Measurements from ENCODE around the gene ESYT1.

The ESYT1 gene, protein sequence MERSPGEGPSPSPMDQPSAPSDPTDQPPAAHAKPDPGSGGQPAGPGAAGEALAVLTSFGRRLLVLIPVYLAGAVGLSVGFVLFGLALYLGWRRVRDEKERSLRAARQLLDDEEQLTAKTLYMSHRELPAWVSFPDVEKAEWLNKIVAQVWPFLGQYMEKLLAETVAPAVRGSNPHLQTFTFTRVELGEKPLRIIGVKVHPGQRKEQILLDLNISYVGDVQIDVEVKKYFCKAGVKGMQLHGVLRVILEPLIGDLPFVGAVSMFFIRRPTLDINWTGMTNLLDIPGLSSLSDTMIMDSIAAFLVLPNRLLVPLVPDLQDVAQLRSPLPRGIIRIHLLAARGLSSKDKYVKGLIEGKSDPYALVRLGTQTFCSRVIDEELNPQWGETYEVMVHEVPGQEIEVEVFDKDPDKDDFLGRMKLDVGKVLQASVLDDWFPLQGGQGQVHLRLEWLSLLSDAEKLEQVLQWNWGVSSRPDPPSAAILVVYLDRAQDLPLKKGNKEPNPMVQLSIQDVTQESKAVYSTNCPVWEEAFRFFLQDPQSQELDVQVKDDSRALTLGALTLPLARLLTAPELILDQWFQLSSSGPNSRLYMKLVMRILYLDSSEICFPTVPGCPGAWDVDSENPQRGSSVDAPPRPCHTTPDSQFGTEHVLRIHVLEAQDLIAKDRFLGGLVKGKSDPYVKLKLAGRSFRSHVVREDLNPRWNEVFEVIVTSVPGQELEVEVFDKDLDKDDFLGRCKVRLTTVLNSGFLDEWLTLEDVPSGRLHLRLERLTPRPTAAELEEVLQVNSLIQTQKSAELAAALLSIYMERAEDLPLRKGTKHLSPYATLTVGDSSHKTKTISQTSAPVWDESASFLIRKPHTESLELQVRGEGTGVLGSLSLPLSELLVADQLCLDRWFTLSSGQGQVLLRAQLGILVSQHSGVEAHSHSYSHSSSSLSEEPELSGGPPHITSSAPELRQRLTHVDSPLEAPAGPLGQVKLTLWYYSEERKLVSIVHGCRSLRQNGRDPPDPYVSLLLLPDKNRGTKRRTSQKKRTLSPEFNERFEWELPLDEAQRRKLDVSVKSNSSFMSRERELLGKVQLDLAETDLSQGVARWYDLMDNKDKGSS

DNA sequence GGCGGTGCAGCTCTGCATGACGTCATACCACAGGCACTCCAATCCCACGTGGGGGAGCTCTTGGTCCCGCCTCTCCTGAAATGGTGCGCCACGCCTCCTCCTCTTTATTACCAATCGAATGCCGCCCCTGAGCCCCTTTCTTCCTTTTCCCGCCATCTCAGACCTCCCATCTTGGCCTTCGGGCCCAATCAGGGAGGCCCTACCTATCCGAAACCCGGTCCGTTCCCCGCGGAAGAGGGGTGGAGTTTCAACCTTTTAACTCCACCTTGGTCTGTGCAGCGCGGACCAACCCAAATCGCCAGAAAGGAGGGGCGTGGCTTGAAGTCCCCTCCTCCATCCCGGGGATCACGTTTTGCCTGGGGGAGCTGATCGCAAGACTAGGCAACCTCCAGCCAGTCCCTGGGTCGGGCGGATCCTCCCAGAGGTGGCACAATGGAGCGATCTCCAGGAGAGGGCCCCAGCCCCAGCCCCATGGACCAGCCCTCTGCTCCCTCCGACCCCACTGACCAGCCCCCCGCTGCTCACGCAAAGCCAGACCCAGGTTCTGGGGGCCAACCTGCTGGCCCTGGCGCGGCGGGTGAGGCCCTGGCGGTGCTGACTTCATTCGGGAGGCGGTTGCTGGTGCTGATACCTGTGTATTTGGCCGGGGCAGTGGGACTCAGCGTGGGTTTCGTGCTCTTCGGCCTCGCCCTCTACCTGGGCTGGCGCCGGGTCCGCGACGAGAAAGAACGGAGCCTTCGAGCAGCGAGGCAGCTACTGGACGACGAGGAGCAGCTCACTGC lies at the start of gene ESYT1:
ESYT1 (plus strand) TSS at position 380 of the 782 bp plus-strand sequence; CDS start at position 433, 53 bp downstream.
- intact Hi-C loops (cut with DNase I) = loop anchor here (2.0 to 5.0 kb wide), 2 partner anchors 61 to 94 kb away; partner anchors contain the start of genes NABP2, RNF41 and SMARCC2

DNA sequence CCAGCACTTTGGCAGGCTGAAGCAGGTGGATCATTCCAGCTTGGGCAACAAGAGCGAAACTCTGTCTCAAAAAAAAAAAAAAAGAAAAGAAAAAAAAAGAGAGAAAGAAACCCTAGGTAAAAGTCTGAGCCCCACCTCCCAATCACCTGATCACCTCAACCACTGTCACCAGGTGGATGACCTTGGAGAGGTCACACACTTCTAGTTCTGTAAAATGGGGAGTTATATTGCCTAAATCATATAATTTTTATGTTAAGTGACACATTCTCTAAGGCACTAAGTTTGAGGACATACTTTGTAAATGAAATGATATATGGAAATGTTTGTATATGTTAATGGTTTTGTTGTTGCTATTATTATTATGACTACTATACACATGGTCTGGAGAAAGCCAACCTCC lies 49.6 kb upstream of the ESYT1 start:
- intact Hi-C loops (cut with DNase I) = no loop called here
- DNase-seq = no peak

More for the DNA sequence above, at the start of gene ESYT1:
- peak; percentile 87 to 99 (median 96) for DNase-seq

DNA sequence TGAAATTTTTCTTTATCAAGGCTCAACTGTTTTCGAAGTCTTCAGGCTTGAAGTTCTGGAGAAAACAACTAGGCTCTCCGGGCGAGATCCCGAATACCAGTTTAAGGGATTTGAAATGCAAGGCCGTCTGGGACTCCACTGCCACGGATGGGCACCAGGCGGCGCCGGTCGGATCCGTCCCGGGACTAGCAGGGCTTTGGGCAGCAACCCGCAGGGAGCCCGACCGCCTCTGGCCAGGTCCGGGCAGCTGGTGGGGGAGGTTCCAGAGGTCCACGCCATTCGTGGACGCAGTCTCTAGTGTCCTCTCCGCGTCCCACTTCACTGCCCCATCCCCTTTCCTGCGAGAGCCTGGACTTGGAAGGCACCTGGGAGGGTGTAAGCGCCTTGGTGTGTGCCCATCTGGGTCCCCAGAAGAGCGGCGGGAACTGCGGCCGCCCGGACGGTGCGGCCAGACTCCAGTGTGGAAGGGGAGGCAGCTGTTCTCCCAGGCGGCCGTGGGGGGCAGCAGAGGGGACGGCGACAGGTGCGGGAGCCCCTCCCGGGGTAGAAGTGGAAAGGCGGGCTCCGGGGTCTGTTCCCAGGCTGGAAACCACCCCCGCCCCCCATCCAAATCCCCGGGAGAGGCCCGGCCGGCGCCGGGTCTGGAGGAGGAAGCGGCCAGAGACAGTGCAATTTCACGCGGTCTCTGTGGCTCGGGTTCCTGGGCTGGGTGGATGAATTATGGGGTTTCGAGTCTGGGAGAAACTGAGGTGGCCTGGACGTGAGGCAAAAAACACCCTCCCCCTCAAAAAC lies 48.9 kb upstream of the ESYT1 start:
- intact Hi-C loops (cut with DNase I) = no loop called here
- DNase-seq = peak; percentile 71 to 97 (median 90)

DNA sequence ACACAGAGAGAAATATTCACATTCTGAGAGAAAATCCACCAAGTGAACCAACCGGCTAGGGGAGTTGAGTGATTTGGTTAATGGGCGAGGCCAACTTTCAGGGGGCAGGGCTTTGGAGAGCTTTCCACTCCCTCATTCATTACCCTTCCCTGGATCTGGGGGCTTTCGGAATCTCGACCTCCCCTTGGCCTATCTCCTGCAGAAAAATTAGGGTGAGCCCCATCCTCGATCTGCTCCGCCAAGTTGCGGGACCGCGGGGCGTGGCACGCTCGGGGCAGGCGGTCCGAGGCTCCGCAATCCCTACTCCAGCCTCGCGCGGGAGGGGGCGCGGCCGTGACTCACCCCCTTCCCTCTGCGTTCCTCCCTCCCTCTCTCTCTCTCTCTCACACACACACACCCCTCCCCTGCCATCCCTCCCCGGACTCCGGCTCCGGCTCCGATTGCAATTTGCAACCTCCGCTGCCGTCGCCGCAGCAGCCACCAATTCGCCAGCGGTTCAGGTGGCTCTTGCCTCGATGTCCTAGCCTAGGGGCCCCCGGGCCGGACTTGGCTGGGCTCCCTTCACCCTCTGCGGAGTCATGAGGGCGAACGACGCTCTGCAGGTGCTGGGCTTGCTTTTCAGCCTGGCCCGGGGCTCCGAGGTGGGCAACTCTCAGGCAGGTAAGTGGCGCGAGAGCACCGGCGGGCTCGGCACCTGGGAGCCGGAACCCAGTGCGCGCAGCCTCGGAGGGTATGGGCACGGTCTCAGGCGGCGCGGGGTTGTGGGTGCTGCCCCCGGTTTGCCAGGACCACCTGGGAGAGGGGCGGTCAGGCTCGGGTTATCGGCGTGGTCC lies 48.1 kb upstream of the ESYT1 start, which contains the start of gene ERBB3:
ERBB3 (plus strand) TSS at position 443 of the 833 bp plus-strand sequence; CDS start at position 579, 136 bp downstream.
- peak; percentile 65 to 94 (median 84) for DNase-seq
- intact Hi-C loops (cut with DNase I) = no loop called here

DNA sequence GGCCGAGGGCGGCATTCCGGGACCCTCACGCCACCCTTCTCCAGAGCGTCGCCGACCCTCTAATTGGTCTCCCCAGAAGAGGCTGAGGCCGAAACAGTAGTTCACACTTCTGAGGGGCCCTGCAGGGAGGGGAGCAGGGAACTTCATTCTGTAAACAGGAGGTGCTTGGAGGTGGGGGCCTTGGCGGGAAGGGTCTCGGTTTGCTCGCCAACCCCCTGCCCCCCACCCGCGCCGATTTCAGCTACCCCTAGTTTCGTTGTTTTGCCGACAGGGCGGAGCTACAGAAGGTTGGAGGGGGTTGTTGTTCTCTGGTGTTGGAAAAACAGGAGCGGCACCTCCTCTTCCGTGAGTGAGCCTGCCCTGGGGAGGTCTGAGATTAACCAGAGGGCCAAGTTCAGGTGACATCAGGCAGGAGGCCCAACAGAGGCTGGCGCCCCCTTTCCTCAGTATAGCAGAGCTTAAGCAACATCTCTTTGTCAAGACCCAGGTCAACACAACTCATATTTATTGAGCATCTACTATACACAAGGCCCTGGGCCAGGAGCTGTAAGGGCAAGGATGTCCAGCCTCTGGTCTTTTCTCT lies 47.4 kb upstream of the ESYT1 start:
- intact Hi-C loops (cut with DNase I) = no loop called here
- DNase-seq = peak in 8 of 42 donors; percentile 5 to 45 (median 11)

DNA sequence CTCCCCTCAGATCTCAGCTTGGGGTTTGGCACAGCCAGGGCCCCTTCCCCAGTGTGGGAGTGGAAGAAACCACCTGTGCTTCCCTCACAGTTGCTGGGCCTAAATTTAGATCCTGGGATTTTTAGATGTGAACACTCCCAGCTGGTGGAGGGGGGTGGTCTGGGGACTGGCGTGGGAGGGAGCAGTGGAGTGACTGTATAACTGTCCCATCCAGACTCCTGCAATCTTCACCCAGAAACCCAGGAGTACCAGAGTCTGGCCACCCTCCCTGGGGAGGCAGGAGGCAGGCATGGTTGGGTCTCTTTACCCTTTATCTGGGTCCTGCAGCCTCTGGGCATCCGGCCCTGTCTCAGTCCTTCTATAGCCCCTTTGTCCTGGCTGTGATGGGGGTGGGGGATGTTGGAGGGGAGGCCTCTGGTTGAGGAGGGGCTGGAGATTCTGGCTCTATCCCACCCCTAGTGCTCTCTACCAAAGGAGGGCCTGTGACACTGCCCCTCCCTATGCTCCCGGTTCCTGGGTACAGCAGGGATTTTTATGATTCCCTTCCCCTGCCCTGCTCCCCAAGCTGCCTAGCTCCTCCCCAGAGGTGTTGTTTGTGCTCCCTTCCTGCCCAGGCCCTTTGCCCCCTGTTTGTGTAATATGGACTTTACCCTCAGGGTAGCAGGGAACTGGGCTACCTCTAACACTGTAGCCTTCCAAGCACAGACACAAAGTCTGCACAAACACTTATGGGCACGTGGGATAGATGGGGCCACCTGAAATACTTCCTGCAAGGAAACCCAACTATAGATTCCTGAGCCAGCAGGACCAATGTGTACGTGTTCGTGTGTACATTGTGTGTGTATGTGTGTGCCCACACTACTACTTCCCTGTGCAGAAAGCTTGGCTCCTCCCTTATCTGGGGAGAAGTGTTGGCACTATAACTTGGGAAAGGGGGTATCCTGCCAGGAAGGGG lies 46.4 kb upstream of the ESYT1 start:
- intact Hi-C loops (cut with DNase I) = no loop called here
- DNase-seq = peak; percentile 51 to 93 (median 76)

DNA sequence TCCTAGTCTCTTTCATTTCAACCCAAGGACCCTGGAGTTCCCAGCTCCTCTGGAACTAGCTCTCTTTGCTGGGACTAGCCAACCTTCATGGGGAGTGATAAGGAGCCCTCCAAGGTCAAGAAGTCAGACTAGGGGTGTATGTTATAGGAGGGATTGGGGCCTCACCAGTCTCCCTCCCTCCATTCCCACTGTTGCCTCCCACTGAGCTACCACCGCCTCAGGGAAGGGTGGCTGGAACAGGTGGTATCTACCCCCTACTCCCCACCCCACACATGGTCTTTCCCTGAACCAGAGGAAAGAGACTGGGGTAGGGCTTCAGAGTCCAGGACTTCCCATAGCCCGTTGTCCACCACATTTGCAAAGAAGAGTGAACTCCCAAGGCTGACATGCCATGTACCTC lies 45.7 kb upstream of the ESYT1 start:
- intact Hi-C loops (cut with DNase I) = no loop called here
- DNase-seq = peak in 3 of 42 donors; percentile 2 to 27 (median 10)

DNA sequence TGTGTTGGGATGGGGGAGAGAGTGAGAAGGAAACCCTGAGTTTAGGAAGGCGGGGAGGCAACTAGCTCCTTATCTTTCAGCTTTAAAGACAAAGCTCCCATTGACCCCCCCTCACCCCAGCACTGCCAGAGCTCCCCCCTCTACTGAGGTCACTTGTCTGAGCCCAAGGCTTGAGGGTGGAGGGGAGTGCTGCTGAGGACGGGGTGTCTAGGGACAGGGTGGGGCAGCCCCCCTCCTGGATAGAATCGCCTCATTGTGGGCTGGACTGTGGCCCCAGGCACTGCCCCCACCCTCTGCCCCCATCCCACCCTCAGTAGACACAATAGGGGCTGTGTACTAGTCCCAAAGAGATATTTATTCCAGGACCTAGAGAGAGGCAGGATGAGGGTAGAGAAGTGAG lies 45.1 kb upstream of the ESYT1 start:
- intact Hi-C loops (cut with DNase I) = no loop called here
- DNase-seq = peak; percentile 75 to 98 (median 92)

DNA sequence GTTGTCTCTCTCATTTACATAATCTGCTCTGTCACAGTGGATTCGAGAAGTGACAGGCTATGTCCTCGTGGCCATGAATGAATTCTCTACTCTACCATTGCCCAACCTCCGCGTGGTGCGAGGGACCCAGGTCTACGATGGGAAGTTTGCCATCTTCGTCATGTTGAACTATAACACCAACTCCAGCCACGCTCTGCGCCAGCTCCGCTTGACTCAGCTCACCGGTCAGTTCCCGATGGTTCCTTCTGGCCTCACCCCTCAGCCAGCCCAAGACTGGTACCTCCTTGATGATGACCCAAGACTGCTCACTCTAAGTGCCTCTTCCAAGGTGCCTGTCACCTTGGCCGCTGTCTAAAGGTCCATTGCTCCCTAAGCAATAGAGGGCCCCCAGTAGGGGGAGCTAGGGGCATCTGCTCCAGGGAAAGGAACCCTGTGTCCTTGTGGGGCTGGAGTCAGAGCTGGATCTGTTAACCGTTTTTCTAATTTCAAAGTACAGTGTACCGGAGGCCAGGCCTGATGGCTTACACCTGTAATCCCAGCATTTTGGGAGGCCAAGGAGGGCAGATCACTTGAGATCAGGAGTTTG lies 43.0 kb upstream of the ESYT1 start:
- peak in 14 of 42 donors; percentile 8 to 63 (median 26) for DNase-seq
- intact Hi-C loops (cut with DNase I) = no loop called here

DNA sequence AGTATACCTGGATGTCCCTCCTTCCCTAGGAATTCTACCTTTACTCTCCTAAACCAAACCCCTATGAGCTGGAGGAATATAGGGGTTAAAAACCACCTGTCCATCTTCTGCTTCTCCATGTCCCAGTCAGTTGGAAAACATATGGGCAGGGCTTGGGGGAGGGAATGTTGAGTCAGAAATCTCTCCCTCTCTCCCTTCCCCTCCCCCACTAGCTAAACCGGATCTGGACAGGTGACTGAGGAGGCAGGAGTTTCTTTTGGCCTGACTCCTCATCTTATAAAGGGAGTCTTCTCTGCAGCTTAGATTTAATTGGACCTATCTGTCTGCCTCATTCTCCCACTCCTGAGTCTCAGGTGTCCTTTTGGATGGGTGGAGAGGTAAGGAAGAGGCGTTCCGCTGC lies 42.0 kb upstream of the ESYT1 start:
- intact Hi-C loops (cut with DNase I) = no loop called here
- DNase-seq = no peak

DNA sequence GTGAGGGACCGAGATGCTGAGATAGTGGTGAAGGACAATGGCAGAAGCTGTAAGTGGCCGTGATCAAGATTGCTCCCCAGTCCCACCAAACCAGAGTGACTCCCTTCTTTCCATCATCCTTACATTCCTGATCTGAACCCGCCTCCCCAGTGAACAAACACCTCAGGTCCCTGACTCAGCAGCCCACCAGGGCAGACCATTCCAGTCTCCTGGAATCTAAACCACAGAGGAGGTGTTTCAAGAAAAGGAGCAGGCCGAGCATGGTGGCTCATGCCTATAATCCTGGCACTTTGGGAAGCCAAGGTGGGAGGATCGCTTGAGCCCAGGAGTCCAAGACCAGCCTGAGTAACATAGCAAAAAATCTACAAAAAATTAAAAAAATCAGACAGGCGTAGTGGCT lies 41.5 kb upstream of the ESYT1 start:
- intact Hi-C loops (cut with DNase I) = no loop called here
- DNase-seq = no peak

DNA sequence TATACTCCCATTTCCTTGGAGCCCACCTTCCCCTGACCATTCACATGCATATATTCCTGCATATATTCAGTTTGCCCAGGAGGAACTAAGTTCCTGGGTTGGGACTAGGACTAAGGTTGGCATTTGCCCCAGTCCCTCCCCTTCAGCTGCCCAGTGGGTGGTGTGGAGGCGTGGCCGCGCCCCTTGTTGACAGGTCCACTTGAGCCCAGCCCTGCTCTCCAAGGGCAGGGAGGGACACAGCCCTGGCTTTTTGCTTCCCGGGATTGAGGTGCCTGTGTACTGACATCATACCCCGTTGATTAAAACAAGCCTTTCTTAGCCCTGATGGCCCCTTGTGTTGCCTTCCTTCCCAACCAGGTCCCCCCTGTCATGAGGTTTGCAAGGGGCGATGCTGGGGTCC lies 40.8 kb upstream of the ESYT1 start:
- peak in 23 of 42 donors; percentile 18 to 81 (median 45) for DNase-seq
- intact Hi-C loops (cut with DNase I) = no loop called here

DNA sequence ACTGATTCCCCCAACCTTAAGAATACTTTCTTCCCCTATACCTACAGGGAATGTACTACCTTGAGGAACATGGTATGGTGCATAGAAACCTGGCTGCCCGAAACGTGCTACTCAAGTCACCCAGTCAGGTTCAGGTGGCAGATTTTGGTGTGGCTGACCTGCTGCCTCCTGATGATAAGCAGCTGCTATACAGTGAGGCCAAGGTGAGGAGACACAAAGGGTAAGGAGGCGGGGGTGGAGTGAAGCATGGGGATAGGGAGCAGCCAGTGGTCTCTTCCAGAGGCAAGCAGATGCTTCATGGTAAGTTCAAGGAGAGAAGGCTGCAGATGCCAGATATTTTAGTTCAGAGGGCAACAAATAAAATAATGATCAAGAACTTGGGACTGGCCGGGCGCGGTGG lies 30.3 kb upstream of the ESYT1 start:
- intact Hi-C loops (cut with DNase I) = no loop called here
- DNase-seq = no peak

DNA sequence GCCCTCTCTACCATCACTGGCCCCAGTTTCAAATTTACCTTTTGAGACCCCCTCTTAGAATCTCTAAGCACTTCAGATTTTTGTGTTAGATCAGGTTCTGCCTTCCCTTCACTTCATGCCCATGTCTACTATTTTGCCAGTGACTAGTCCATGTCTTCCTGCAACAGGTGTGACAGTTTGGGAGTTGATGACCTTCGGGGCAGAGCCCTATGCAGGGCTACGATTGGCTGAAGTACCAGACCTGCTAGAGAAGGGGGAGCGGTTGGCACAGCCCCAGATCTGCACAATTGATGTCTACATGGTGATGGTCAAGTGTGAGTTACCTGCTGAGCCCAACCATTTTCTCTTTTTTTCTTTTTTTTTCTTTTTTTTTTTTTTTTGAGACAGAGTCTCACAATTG lies 29.5 kb upstream of the ESYT1 start:
- intact Hi-C loops (cut with DNase I) = no loop called here
- no peak for DNase-seq

DNA sequence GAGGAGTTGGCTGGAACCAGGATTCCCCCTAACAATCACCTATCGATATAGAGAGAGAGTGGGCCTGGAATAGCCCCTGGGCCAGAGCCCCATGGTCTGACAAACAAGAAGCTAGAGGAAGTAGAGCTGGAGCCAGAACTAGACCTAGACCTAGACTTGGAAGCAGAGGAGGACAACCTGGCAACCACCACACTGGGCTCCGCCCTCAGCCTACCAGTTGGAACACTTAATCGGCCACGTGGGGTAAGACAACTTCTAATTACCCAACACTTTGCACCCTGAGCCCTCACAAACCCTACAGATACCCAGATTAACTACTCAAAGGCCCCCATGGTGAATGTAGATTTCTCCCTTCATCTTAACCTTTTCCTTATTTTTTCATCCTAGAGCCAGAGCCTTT lies 28.3 kb upstream of the ESYT1 start:
- intact Hi-C loops (cut with DNase I) = loop anchor here (10.0 kb wide), 2 partner anchors 55 to 105 kb away; partner anchors contain the start of genes RPS26 and SUOX
- DNase-seq = no peak

All from head of caudate nucleus (tissue), 42 donors.